CD4-positive, alpha-beta T cell treated with Interleukin-10 for 1 hour (primary cell): Measurements from ENCODE around the gene EML3.
A peak's percentile ranks its signal among the peaks of the same experiment; 100 is the strongest.
"Not testable (repeated sequence)": the region's sequence is repeated elsewhere in the genome, so short reads cannot be mapped to it uniquely, and the experiment has no call there.

ENCODE experiments used
- DNase-seq: peaks from one replicate; pipeline ENCODE4 v3.0.0-alpha.2; 2020

The EML3 gene

DNA sequence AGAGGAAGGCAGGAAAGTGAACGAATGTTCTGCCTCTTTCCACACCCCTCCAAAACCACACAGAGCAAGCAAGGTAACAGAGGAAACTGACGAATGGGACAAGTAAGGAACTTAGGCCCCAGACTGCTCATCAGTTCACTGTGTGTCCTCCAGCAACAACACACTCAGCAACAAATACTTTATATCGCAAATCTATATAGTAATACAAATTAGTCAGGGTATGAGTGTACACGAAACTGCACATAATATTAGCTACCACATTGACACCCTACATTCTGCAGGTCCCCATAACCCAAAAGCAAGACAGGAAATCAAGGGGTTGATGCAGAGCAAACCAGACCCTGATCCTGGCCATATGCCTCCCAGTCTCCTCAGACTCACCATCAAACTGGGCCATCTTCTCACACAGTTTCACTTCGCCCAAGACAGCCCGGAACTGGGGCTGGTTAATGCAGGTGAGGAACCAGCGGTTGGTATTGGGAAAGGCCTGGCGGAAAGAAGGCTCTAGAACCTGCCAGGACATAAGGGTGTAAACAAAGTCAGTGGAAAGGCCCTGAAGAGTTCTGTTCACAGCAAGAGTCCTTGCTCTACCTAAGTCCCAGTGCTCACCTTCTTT lies 45.4 kb downstream of the EML3 start:
- DNase-seq, result no peak

DNA sequence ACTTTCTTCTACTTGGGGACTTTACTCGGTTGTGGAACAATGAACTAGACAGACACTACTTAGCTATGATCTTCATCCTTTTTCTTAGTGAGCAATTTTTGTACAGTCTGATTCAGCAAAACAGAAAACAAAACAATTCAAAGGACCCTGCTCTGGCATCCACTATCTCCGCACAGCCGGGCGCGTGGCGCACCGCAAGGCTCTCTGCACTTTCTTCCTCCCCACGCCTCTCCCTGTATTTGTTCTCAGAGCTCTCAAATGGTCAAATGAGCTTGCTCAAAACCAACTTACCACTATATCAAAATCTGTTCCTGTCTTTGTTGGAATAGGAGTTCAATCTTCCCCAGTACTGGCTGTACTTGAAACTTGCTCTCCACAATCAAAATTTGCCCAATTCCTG lies 46.3 kb downstream of the EML3 start:
- DNase-seq, result no peak

DNA sequence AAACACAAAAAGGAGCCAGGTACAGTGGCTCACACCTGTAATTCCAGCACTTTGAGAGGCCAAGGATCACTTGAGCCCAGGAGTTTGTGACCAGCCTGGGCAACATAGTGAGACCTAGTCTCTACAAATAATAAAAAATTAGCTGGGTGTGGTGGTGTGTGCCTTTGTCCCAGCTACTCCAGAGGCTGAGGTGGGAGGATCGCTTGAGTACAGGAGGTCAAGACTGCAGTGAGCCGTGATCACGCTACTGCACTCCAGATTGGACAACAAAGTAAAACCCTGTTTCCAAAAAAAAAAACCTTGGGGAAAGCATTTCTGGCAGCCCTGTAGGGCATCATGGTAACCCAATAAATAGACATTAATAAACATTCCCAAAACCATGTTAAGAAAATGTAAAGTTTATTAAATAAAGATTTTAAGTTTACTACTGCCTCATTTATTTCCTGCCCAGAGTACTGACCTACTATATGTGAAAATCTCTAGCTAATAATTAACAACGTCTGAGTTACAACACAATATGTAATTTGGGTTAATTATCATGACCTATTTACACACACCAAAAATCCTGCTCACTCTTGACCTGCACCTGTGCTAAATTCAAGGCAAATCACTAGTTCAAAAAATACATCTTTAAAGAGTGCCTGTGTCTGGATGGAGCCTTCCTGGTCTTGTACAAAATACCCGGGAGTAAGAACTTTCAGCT lies 47.3 kb downstream of the EML3 start:
- no peak for DNase-seq

DNA sequence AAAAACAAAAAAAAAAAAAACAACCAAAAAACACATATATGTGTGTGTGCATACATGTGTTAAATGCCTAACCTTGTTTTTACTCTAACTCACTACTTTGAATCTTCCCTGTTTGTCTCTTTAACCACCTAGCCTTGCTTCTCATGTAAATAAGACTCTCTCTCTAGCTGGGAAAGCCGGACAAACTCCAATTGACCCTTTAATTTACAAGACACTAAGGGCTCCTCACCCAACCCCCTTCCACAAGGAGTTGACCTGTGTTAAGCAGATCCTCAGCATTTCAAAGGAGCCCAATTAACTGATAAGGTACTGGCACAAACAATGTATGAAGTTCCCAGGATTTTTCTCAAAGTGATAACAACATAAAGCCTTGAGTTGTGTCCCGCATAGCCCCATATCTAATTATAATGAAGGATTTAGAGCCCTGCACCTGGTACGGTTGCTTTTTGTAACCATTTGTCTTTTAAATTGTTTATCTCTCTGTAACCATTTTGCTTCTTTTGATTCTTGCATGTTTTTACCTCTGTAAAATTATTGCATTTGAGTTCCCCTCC lies 50.8 kb downstream of the EML3 start:
- not testable (repeated sequence) for DNase-seq

DNA sequence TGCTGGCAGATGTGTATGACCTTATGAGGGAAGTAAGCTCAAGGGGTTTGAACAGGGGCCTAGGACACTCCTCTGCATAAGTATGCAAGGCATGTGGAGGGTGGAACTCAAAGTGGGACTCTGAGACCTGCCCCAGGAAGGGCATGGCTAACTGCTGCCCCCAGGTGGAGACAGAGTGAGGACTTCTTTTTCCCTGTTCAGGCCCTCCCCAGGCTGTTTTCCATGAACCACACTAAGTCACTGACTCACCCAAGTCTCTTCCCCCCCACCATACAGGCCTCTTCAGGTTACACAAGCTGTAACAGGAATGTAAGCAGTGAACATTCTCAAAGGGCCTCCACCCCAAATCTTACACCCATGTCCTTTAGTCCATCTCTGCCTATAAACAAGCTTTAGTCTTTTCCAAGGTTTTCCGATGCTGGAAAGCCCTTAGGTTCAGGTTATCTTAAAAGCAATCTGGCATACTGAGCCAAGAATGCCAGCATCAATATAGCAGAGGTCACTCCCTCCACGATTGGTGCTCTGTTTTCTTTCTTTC lies 51.9 kb downstream of the EML3 start:
- peak; percentile 87 for DNase-seq

DNA sequence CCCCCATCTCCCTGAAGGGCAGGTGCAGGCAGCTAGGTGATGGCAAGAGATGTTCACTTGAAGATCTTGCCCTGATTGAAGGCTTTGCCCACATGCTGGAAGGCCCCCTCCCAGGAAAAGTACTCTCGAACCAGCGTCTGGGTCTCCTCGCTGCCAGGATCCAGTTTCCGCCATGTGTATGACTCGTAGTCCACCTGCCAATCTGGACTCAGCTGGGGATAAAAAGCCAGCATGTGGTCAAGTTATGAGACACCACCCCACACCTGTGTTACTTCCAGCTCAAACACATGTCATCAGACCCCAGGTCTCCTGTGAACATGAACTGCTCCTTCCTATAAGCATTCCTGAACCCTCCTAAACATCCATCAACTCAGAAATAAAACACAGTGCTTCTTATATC lies 52.9 kb downstream of the EML3 start:
- DNase-seq, result not testable (repeated sequence)

DNA sequence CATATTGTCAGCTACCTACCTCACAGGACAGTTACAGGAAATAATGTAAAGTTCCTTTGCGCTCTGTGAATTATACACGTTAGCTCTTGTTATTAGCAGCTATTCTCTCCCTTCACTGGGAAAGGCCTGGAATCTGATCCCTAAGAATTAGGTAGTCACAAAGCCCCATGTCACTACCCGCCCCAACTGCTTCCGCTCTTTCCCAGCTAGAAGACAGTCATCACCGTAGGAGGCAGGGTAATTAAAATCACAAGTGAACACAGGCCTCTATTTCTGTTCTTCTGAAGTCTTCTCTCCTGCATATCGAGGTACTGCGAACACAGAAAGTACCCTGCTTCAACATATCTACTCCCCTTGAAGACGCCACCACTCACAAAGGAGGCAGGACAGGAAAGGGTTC lies 53.4 kb downstream of the EML3 start:
- peak; percentile 15 for DNase-seq

DNA sequence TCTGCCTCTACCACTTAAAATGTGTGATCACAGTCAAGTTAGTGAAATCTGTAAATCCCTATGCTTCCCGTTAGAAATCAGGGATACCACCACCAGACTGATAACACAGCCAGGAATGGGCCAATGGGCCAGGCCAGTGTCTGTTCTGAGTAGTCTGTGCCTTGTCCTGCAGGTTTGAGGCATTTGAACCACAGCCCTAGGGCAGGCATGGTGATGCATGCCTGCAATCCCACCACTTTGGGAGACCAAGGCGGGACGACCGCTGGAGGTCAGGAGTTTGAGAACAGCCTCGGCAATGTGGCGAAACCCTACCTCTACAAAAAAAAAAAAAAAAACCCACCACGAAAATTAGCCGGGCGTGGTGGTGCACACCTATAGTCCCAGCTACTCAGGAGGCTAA lies 53.9 kb downstream of the EML3 start:
- DNase-seq, result no peak

DNA sequence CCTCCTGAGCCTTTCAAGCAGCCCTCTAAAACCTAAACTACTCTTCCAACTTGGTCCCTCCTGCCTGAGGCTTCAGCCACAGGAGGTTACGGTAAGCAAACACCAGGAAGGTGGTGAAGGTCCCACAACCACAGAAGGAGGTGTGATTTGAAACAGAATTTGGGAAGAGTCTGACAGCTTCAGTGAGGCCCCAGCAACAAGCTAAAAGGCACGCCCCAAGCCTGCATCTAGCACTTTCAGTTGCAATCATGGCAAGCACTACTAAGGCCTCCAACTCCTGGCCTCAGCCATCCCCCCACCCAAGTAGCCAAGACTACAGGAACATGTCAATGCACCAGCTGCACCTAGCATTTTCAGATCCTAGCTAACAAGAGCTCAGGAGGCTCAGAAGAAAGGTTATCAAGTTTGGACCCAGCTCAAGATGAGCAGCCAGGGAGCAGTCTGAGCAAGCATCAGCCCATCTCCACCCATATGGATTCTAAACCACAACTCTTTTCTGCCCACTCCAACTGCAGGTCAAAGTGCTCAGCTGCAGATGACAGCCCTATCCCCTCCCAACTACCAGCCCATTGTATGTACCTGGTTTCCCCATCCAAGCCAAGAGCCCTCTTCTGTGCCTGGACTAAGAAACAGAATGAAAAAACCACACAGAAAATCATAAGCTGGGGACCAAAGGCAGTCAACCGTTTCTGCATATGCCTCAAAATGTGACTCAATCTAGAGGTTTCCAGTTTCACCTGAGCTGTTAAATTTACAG lies 55.5 kb downstream of the EML3 start:
- peak; percentile 68 for DNase-seq

DNA sequence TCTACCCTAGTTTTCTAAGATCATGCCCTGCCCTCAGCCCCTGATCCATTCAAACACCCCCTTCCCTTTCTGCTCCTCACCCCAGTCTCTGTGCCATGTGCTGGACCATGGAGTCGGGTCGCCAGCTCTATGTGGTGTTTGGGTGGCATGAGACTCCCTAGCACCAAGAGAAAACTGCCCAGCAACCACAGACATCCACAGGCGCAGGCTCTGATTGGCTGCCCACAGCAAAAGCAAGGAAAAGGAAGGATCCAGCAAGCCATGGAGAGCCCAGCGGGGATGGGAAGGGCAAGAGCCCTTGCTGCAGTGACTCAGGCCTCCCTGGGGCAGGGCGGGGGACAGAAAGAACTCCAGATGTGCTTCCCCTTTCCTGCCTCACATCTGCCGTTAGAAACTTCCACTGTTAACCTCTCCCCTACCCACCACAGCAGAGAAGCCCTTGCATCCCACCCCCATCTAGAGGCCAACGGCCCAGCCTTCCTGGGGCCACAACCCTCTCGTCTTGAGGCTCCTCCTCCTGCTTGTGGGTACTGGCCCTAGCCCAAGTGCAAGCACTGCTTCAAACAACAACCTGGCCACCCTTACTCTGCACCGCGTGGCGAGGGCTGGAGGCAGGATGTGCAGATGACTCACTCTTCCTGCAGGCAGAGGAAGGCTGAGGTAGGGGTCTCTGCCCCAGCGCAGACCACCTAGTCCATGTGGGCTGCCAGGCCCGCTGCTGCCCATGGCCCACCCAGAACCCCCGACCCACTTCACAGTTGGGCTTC lies 56.3 kb downstream of the EML3 start:
- peak; percentile 90 for DNase-seq

DNA sequence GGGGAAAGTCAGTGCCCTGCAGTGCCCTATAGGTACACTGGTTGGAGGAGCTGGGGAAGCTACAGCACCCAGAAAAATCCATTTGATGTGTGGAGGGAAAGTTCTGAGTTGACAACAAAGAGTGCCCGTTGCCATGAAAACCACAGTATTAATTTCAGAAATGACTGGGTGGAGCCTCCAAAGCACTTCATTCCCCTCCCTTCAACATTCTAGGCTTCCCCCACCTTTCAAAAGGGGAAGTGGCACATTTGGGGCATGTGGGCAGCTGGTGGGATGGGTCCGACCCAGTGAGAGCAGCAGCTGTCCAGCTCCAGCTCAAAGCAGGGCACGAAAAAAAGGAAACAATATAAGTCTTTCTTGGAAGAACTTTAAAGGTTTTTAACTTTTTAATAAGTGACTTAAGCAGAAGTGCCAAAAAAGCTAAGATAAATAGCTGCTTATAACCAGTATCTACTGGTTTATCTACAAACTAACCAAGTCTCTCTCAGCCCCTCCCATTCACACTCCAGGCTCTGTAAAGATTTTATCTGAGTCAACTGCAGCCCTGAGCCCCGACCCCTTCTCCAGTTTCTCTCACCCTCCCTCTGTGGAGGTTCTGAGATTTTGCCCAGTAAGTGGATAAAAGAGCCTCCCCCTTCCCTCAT lies 57.0 kb downstream of the EML3 start:
- peak; percentile 93 for DNase-seq

DNA sequence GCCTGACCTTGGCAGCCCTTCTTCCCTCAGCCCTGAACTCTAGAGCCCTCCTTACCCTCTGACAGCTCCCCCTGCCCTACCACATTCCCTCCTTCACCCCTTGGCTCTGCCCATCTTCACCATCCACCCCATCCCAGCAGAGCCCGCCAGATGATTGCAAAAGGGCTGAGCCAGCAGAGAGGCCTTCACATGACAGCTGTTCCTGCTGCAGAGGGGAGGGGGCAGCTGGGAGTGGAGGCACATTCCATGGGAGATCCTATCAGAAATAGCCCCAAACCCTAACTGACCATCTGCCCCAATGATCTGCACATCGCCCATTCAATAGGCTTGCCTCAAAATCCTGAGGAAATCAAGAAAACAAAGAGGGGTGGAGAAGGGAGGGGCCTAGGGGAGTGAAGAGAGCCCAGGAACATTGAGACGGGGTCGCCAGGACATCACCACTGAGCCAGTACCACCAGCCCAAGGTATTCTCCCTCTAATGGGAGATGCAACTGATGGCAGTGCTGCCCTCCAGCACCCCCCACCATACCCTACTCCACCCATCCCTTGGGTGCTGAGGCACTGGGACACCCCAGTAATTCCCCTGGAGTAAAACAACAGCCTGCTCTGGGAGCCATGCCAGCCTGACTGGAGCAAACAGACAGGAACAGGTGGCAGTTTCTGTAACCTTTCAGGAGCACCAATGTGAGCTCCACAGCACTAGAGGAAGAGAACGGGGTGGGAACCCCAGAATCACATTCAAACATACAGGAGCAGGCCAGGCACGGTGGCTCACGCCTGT lies 58.0 kb downstream of the EML3 start:
- DNase-seq, result peak; percentile 33

DNA sequence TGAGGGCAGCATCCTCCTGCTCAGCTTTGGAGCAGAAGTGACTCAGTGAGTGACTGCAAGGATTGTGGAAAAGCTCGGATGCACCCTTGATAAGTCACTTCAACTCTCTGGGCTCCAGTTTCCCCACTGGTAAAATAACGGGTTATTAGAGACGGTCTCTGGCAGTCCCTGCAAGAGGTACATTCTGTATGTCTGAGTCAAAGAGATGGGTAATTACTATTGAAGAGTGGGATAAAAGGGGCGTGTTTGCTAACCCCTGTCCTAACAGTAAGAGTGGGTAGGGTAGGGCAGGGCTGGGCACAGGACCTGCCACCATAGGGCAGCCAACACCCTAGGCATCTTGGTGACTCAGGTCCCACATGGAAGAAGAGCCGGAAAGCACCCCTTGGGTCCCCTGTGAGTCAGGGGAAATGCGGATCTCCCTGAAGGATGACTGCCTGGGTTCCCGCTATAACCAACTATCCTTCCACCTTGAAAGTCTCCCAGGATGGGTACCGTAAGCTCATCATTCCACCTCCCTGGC lies 58.7 kb downstream of the EML3 start:
- peak; percentile 34 for DNase-seq

DNA sequence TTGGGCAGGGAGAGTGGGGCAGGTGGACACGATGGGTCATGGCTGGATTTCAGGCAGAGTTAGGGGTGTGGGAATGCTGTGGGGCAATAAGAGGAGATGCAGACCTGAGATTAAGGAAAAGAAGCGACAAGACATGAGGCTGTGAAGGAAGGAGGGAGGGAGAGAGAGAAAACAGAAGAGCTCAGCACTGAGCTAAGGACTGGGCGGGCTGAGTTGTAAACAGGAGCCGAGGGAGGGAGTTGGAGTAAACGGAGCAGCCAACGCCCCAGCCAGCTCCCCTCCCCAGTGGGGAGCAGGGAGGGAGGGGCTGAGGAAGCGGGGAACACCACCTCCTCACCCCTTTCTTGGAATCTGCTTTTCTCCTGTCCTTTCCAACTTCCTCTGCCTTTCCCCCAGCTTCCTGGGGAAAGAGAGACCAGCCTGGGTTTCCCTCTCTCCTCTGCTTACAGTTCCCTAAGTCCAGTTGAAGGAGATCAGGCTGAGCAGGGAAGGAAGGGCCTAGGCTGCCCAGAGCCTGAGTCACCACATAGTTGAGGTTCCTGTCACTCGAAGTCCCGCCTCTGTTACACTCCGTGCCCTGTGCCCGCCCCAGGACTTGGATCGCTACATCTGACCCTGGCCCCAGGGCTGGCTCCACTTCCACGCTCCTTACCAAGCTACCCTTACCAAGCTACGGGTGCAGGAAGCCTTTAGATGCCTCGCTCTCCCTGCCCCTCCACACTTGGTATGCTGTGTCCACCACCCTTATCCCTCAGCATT lies 59.3 kb downstream of the EML3 start:
- DNase-seq, result peak; percentile 88

DNA sequence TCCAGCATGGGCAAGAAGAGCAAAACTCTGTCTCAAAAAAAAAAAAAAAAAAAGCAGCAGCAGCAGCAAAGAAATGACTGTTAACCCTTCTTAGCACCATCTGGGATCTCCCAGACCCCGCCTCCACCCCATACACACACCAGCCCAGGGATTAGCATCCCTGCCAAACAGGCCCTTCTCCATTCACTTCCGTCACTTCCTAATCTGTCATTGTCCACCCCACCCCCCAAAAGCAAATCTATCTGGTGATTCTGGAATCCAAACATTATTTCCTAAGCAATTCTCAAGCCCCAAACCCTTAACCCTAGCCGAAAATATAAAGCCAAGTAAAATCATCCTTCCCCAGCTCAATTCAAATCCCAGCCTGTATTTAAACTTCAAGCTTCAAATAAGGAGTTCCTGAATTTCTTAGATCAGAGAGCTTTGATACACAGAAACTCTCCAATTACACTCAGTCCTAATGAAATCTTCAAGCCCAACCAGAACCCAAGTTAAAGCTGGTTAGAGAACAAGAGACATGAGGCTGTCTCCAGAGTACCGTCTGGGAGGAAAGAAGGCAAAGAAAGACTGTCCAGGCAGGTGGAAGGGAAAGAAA lies 60.0 kb downstream of the EML3 start:
- DNase-seq, result peak; percentile 40
